ENCODE data around the gene DGKI. TPM values are rescaled to one million over a fixed set of nuclear protein-coding genes. Genes with fewer than 3 reads are reported as not detected.

Gene DGKI
- total and polyA plus RNA-seq, 2 of the 13 experiments (the other 11 are each of a cell fraction or from before 2014, with no cell fraction given): 0.09 to 0.17 TPM

DNA sequence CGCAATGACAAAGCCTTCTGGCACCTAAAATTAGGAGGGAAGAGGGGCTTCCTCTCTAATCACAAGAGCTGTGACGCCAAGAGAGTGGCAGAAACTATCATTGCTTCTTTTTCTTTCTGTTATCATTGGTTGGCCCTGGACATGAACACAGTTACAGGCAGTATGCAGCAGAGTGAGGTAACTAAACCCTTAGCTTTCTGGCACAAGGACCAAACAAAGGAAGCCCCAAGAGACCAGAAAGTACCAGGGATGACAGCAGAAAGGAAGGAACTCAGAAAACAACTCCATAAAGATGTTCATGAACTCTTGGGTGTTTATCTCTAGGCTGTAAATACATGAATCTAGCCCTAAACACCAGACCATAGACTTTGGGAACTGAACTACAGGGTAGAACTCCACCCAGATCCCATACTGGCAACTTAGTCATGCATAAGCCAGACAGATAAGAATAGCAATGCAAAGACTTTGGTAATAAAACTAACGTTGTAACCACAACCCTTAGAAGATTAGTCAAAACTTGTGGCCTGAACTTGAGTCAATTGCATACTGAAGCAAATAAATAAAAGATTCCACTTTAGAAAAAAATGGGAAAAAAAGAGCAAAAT lies 307.6 kb downstream of the DGKI start:
- H3K36me3 ChIP-seq (replicated peaks in 1 of 2; ENCODE audit: control insufficient read depth in 1 of 2, insufficient read depth in 2 of 2, low read length in 2 of 2): no peaks in the 10 kb centered on the region
- WGBS (ENCODE audit: low lambda C conversion rate): 0% methylated on average over 3 of the region's 3 CpGs
- in situ Hi-C loops (cut with HindIII; ENCODE audit: extremely low pct_ligation_motif_present, low pct_unique_long_range_greater_than_20kb): no loop called here
- H3K9me3 ChIP-seq (ENCODE audit: low read length): no peaks in the 10 kb centered on the region
- no peaks in the 10 kb centered on the region for H3K79me2 ChIP-seq (ENCODE audit: insufficient read depth, low read length)
- ATAC-seq (no peak), DNase-seq (ENCODE audit: low spot score) (no peak), FAIRE-seq (no peak)
- H2AFZ ChIP-seq (ENCODE audit: low read length): no peak overlapping the region
- no peak overlapping the region for H3K4me2 ChIP-seq (ENCODE audit: low read depth, low read length)
- POLR2A ChIA-PET: no interaction called here
- no peaks in the 10 kb centered on the region for H4K20me1 ChIP-seq (ENCODE audit: insufficient read depth, low read length)
- no peaks in the 10 kb centered on the region for H3K4me1 ChIP-seq (ENCODE audit: insufficient read depth, low read length)
- H3K4me3 ChIP-seq (replicated peaks in 1 of 3; ENCODE audit: insufficient read depth in 1 of 3, low read depth in 2 of 3, low read length in 3 of 3): no peak overlapping the region
- H3K27me3 ChIP-seq (ENCODE audit: control insufficient read depth in 1 of 2, insufficient read depth in 2 of 2, low read length in 2 of 2): 0 out of 5 replicates have a peak, but pooled peaks cover 0 to 2% of the 10 kb centered on the region in 2 experiments
- intact Hi-C loops (cut with micrococcal nuclease; ENCODE audit: unreplicated experiment): no loop called here
- CTCF ChIA-PET (ENCODE audit: low intra/inter-chr PET ratio, low total read pairs): no interaction called here
- H3K9ac ChIP-seq (ENCODE audit: insufficient read depth, low read depth, low read length): no peak overlapping the region
- H3K27ac ChIP-seq (ENCODE audit: extremely low read length, insufficient read depth, low read length): no peak overlapping the region
- no TSS peak for BruUV-seq (replicated peaks)
- TF ChIP-seq TBL1XR1 (IDR thresholded peaks at IDR 0.05; ENCODE audit: borderline replicate concordance, low read length, partially characterized antibody) (no peak), GATAD2A (CRISPR knock-in tag; IDR thresholded peaks at IDR 0.05) (no peak), ZNF629 (CRISPR knock-in tag; conservative IDR thresholded peaks at IDR 0.05) (no peak), HBP1 (CRISPR knock-in tag; IDR thresholded peaks at IDR 0.05; ENCODE audit: low read depth) (no peak), AKAP8 (CRISPR knock-in tag; IDR thresholded peaks at IDR 0.05) (no peak), HNF4A (CRISPR knock-in tag; IDR thresholded peaks at IDR 0.05) (no peak), BCL6 (CRISPR knock-in tag; IDR thresholded peaks at IDR 0.05) (no peak), KAT8 (CRISPR knock-in tag; IDR thresholded peaks at IDR 0.05) (no peak), NCOR1 (IDR thresholded peaks at IDR 0.05; ENCODE audit: borderline replicate concordance, low read length) (no peak), PATZ1 (CRISPR knock-in tag; IDR thresholded peaks at IDR 0.05) (no peak), ERF (CRISPR knock-in tag; IDR thresholded peaks at IDR 0.05) (no peak), EED (CRISPR knock-in tag; IDR thresholded peaks at IDR 0.05) (no peak), ZSCAN12 (CRISPR knock-in tag; IDR thresholded peaks at IDR 0.05) (no peak), ZNF382 (CRISPR knock-in tag; IDR thresholded peaks at IDR 0.05; ENCODE audit: borderline replicate concordance) (no peak), LCORL (IDR thresholded peaks at IDR 0.05) (no peak), LCORL (CRISPR knock-in tag; IDR thresholded peaks at IDR 0.05) (no peak), SNAI1 (CRISPR knock-in tag; IDR thresholded peaks at IDR 0.05; ENCODE audit: borderline replicate concordance) (no peak), ZNF256 (CRISPR knock-in tag; conservative IDR thresholded peaks at IDR 0.05) (no peak)
- TF ChIP-seq, protein P1, sequence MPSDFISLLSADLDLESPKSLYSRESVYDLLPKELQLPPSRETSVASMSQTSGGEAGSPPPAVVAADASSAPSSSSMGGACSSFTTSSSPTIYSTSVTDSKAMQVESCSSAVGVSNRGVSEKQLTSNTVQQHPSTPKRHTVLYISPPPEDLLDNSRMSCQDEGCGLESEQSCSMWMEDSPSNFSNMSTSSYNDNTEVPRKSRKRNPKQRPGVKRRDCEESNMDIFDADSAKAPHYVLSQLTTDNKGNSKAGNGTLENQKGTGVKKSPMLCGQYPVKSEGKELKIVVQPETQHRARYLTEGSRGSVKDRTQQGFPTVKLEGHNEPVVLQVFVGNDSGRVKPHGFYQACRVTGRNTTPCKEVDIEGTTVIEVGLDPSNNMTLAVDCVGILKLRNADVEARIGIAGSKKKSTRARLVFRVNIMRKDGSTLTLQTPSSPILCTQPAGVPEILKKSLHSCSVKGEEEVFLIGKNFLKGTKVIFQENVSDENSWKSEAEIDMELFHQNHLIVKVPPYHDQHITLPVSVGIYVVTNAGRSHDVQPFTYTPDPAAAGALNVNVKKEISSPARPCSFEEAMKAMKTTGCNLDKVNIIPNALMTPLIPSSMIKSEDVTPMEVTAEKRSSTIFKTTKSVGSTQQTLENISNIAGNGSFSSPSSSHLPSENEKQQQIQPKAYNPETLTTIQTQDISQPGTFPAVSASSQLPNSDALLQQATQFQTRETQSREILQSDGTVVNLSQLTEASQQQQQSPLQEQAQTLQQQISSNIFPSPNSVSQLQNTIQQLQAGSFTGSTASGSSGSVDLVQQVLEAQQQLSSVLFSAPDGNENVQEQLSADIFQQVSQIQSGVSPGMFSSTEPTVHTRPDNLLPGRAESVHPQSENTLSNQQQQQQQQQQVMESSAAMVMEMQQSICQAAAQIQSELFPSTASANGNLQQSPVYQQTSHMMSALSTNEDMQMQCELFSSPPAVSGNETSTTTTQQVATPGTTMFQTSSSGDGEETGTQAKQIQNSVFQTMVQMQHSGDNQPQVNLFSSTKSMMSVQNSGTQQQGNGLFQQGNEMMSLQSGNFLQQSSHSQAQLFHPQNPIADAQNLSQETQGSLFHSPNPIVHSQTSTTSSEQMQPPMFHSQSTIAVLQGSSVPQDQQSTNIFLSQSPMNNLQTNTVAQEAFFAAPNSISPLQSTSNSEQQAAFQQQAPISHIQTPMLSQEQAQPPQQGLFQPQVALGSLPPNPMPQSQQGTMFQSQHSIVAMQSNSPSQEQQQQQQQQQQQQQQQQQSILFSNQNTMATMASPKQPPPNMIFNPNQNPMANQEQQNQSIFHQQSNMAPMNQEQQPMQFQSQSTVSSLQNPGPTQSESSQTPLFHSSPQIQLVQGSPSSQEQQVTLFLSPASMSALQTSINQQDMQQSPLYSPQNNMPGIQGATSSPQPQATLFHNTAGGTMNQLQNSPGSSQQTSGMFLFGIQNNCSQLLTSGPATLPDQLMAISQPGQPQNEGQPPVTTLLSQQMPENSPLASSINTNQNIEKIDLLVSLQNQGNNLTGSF (CRISPR knock-in tag; IDR thresholded peaks at IDR 0.05): no peak
